Prostate gland (tissue), 2 donors: ENCODE data around the gene CT45A7. TPM values are rescaled to one million over a fixed set of nuclear protein-coding genes. Genes with fewer than 3 reads are reported as not detected.
"Not testable (repeated sequence)": the region's sequence is repeated elsewhere in the genome, so short reads cannot be mapped to it uniquely, and the experiment has no call there.

ENCODE experiments used
- DNase-seq: peaks from one replicate; pipeline ENCODE4 v3.0.0-alpha.2; 2019; ENCODE audit warnings: low spot score
- H3K27ac ChIP-seq, 2 donors: fragments of 200-600 bp; sonication (generic); 2 replicates each; pipeline ENCODE4 v1.5.1; 2017 to 2019
- H3K27me3 ChIP-seq: fragments of 200-600 bp; sonication (generic); replicated peaks from 2 replicates; pipeline ENCODE4 v1.5.1; 2019; ENCODE audit not compliant: insufficient read depth
- H3K36me3 ChIP-seq, 2 donors: fragments of 200-600 bp; sonication (generic); 1 replicate in 1 of 2; 2 replicates in 1 of 2; pipeline versions ENCODE4 v1.5.1 to v1.8.1; 2017 to 2019
- H3K4me1 ChIP-seq: fragments of 200-600 bp; sonication (generic); replicated peaks from 2 replicates; pipeline ENCODE4 v1.5.1; 2019
- H3K4me3 ChIP-seq, 2 donors: fragments of 200-600 bp; sonication (generic); 2 replicates each; pipeline ENCODE4 v1.5.1; 2017 to 2019
- H3K9me3 ChIP-seq: fragments of 200-600 bp; sonication (generic); 2 replicates; pipeline ENCODE4 v1.5.1; 2017
- whole genome bisulfite sequencing: methylation state at CpG from one replicate; pipeline ENCODE4 v1.1.5; 2018; 5-methylcytosine and 5-hydroxymethylcytosine counted together
- intact Hi-C: fragments of 100-400 bp; cut with DNase I; formaldehyde crosslinking; loops from one replicate; pipeline ENCODE4 v1.14.2; 2022
- total RNA-seq, 2 donors: library from RNA; depleted of rRNA; stranded (reverse); fragments of >200 nt; gene quantifications; one replicate each; pipeline ENCODE4 v1.1.0, GENCODE V29; 2016

CT45A7 gene, protein sequence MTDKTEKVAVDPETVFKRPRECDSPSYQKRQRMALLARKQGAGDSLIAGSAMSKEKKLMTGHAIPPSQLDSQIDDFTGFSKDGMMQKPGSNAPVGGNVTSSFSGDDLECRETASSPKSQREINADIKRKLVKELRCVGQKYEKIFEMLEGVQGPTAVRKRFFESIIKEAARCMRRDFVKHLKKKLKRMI
- total RNA-seq: not detected

DNA sequence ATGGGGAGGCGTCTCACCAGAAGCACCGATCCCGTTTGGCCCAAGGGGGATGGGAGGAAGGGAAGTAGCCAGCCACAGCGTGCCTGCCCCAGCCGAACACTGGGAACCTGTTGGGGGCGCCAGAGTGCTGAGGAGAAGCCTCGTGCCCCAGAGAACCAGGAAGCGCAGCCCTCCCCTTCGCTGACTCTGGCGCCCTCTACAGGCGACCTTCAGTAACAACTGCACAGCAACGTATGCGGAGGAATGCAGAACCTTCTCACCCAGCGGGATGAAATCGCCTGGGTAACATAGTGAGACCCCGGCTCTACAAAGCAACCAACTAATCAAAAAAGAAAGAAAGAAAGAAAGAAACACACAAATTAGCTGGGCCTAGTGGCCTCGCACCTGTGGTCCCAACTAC lies at the start of gene CT45A7:
CT45A7 (minus strand) TSS at position 101 of the 400 bp plus-strand sequence. CDS start 3,747 bp downstream, outside the sequence.
- DNase-seq, H3K4me3 ChIP-seq, H3K9me3 ChIP-seq, H3K27me3 ChIP-seq, H3K27ac ChIP-seq, H3K4me1 ChIP-seq, H3K36me3 ChIP-seq, intact Hi-C loops: not testable (repeated sequence)
- no CpG with 5 or more reads among the region's 17 CpGs for WGBS

- WGBS: 61% methylated on average over 4 of the region's 5 CpGs
- H3K27me3 ChIP-seq, intact Hi-C loops: not testable (repeated sequence)
These were observed 45.7 kb upstream of the CT45A7 start for GRCh38 chrX:135882741-135883140.

DNA sequence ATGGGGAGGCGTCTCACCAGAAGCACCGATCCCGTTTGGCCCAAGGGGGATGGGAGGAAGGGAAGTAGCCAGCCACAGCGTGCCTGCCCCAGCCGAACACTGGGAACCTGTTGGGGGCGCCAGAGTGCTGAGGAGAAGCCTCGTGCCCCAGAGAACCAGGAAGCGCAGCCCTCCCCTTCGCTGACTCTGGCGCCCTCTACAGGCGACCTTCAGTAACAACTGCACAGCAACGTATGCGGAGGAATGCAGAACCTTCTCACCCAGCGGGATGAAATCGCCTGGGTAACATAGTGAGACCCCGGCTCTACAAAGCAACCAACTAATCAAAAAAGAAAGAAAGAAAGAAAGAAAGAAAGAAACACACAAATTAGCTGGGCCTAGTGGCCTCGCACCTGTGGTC lies 34.6 kb upstream of the CT45A7 start, which contains the start of gene CT45A9:
CT45A9 (minus strand) TSS at position 101 of the 400 bp plus-strand sequence. CDS start 3,751 bp downstream, outside the sequence.
- H3K27ac ChIP-seq, H3K4me1 ChIP-seq, H3K9me3 ChIP-seq, intact Hi-C loops, H3K36me3 ChIP-seq, H3K27me3 ChIP-seq, H3K4me3 ChIP-seq, DNase-seq: not testable (repeated sequence)
- WGBS: no CpG with 5 or more reads among the region's 17 CpGs

More at GRCh38 chrX:135882741-135883140, 45.7 kb upstream of the CT45A7 start:
- not testable (repeated sequence) for H3K4me3 ChIP-seq, DNase-seq, H3K36me3 ChIP-seq, H3K4me1 ChIP-seq, H3K27ac ChIP-seq, H3K9me3 ChIP-seq

GRCh38 chrX:135854438-135854837 lies 17.4 kb upstream of the CT45A7 start, which contains the start of gene CT45A8:
TSS of gene CT45A8 (minus strand) at chrX:135854538. CDS start at chrX:135850783, 3,755 bp downstream.
- no CpG with 5 or more reads among the region's 17 CpGs for WGBS
- intact Hi-C loops, H3K9me3 ChIP-seq: not testable (repeated sequence)

GRCh38 chrX:135819912-135820311 lies 17.2 kb downstream of the CT45A7 start, which contains the start of gene CT45A2:
TSS of gene CT45A2 (minus strand) at chrX:135820012. CDS start at chrX:135816265, 3,747 bp downstream.
- intact Hi-C loops, H3K4me1 ChIP-seq, H3K9me3 ChIP-seq, DNase-seq, H3K27ac ChIP-seq, H3K36me3 ChIP-seq, H3K27me3 ChIP-seq, H3K4me3 ChIP-seq: not testable (repeated sequence)
- no CpG with 5 or more reads among the region's 17 CpGs for WGBS

More at GRCh38 chrX:135854438-135854837, 17.4 kb upstream of the CT45A7 start, which contains the start of gene CT45A8:
- not testable (repeated sequence) for H3K27ac ChIP-seq, H3K4me1 ChIP-seq, H3K36me3 ChIP-seq, H3K27me3 ChIP-seq, H3K4me3 ChIP-seq, DNase-seq

- H3K9me3 ChIP-seq, H3K27ac ChIP-seq, H3K27me3 ChIP-seq, DNase-seq, H3K36me3 ChIP-seq, intact Hi-C loops, H3K4me3 ChIP-seq, H3K4me1 ChIP-seq: not testable (repeated sequence)
- no CpG with 5 or more reads among the region's 16 CpGs for WGBS
These were observed 34.4 kb downstream of the CT45A7 start, which contains the start of gene CT45A6 for GRCh38 chrX:135802687-135803086. TSS of gene CT45A6 (minus strand) at chrX:135802787. CDS start at chrX:135798993, 3,794 bp downstream.

DNA sequence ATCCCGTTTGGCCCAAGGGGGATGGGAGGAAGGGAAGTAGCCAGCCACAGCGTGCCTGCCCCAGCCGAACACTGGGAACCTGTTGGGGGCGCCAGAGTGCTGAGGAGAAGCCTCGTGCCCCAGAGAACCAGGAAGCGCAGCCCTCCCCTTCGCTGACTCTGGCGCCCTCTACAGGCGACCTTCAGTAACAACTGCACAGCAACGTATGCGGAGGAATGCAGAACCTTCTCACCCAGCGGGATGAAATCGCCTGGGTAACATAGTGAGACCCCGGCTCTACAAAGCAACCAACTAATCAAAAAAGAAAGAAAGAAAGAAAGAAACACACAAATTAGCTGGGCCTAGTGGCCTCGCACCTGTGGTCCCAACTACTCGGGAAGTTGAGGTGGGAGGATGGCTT lies 51.7 kb downstream of the CT45A7 start, which contains the start of gene CT45A5:
CT45A5 (minus strand) TSS at position 101 of the 400 bp plus-strand sequence. CDS start 3,774 bp downstream, outside the sequence.
- WGBS: no CpG with 5 or more reads among the region's 16 CpGs
- not testable (repeated sequence) for H3K27me3 ChIP-seq, H3K4me1 ChIP-seq

More for the DNA sequence above, 51.7 kb downstream of the CT45A7 start, which contains the start of gene CT45A5:
- H3K27ac ChIP-seq, H3K4me3 ChIP-seq, H3K36me3 ChIP-seq, intact Hi-C loops, H3K9me3 ChIP-seq, DNase-seq: not testable (repeated sequence)

Other genes starting within 250 kb of the CT45A7 start
- 1 to 10 TPM in 1 of 2 donors, not detected in 1; 1.0 TPM for gene CT45A1, start 123.6 kb downstream of the CT45A7 start, total RNA-seq
- 10 to 100 TPM in 1 of 2 donors, not detected in 1; 12.0 TPM for gene CT45A3, start 69.1 kb downstream of the CT45A7 start, total RNA-seq
- 1 to 10 TPM in 1 of 2 donors, not detected in 1; 1.0 TPM for gene CT45A5, start 51.8 kb downstream of the CT45A7 start, total RNA-seq
- gene CT45A6, start 34.5 kb downstream of the CT45A7 start, total RNA-seq: not detected
- not detected for gene CT45A2, start 17.3 kb downstream of the CT45A7 start, total RNA-seq
- not detected for gene CT45A8, start 17.3 kb upstream of the CT45A7 start, total RNA-seq
- not detected for gene CT45A9, start 34.5 kb upstream of the CT45A7 start, total RNA-seq
- 10 to 100 TPM in 1 of 2 donors, not detected in 1; 13.8 TPM for gene CT45A10, start 56.2 kb upstream of the CT45A7 start, total RNA-seq
- 1 to 10 TPM in 1 of 2 donors, not detected in 1; 1.8 TPM for gene SAGE1, start 56.4 kb upstream of the CT45A7 start, total RNA-seq
- gene MMGT1, start 136.7 kb upstream of the CT45A7 start, total RNA-seq: 10 to 100 TPM; 13.7 to 18.3 TPM
- gene SLC9A6, start 148.2 kb upstream of the CT45A7 start, total RNA-seq: 10 to 100 TPM in 1 of 2 donors, 1 to 10 TPM in 1; 7.4 to 14.5 TPM